NCI-H187 (cell line): ENCODE results near the gene SNRPB.

Experiments
- DNase-seq, 2 experiments: peaks; one replicate each; lab custom pipeline; 2025; lab: John Stamatoyannopoulos, UW

SNRPB gene

DNA sequence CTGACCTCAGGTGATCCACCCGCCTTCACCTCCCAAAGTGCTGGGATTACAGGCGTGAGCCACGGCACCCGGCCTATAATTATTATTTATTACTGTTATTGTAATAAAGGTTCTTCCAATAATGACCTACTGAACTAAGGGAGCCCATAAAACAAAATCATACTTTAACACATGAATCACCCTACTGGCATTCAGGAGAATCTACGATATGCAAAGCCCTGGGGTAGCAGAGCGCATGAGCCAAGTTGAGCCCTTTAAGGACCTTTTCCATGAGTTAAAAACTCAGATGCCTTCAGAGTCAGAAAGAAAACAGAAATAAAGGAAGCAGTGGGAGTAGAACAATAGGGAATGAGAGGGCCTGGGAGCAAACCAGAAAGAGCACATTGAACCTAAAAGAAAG lies 41.5 kb downstream of the SNRPB start:
- DNase-seq: no peak

GRCh38 chr20:2421247-2421646 lies 49.3 kb downstream of the SNRPB start:
- DNase-seq: no peak

DNA sequence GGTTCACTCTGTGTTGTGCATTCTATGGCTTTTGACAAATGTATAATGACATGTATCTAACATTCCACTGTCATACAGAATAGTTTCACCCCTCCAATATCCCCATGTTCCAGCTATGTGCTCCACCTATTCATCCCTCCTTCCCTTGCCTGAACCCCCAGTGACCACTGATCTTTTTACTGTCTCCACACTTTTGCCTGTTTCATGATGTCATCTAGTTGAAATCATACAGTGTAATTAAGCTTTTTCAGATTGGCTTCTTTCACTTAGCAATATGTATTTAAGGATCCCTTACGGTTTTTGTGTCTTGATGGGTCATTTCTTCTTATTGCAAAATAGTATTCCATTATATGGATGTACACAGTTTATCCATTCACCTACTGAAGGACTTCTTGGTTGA lies 50.1 kb downstream of the SNRPB start:
- no peak for DNase-seq

GRCh38 chr20:2418388-2418787 lies 52.2 kb downstream of the SNRPB start:
- DNase-seq: no peak

- no peak for DNase-seq
Measured at GRCh38 chr20:2417213-2417541, 53.4 kb downstream of the SNRPB start.

DNA sequence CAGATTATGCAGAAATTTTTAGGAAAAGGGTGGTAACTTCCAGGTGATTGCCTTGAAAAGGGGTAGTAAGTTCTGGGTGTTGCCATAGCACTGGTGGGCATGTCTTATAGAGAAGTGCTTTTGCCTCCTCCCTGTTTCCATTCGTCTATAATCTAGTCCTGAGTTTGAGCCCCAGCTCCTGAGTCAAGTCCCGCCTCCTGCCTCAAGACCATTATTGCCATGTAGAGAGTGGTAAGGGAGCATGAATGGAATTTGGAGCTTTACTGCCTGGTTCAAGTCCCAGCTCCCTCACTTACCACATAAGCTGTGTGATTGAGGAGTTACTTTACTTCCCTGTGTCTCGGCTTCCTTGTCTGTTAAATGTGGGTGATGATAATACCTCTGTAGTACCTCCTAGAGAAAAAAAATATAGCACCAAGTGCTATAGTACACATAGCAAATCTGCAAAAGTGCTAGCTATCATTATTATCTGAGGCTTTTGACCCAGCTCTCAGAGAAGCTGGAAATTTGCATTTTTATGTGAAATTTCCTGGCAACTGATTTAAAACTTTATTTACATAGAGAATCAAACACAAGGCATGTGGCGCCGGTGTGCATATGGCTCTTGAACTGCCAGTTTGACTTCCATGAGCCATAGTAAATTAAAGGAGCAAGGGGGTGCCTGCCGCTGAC lies 53.9 kb downstream of the SNRPB start:
- no peak for DNase-seq
